Central memory CD4-positive, alpha-beta T cell (primary cell): ENCODE data around the gene NIPBL.
"Not testable (repeated sequence)": the region's sequence is repeated elsewhere in the genome, so short reads cannot be mapped to it uniquely, and the experiment has no call there.

Experiments
- DNase-seq: peaks from one replicate; pipeline ENCODE4 v3.0.0; 2022

The NIPBL gene

DNA sequence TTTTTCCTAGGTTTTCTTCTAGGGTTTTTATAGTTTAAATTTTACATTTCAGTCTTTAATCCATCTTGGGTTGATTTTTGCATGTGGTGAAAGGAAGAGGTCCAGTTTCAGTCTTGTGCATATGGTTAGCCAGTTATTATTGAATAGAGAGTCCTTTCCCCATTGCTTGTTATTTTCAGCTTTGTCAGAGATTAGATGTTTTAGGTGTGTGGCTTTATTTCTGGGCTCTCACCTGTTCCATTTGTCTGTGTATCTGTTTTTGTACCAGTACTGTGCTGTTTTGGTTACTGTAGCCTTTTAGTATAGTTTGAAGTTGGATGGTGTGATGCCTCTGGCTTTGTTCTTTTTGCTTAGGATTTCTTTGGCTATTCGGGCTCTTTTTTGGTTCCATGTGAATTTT lies 25.8 kb downstream of the NIPBL start:
- no peak for DNase-seq

DNA sequence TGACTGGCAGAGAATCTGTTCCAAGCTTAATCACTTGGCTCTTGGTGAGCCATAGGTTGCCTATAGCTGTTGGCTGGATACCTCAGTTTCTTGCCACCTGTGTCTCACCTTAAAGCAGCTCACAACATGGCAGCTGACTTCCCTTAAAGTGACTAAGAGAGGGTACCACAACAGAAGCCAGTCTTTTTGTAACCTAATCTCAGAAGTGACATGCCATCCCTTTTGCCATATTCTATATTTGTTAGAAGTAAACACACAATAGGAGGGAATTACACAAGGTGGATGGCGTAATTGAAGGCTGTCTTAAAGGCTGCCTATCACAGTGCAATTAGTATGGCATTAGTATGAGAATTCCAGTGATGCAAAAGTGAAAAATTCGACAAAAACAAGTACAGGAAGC lies 28.1 kb downstream of the NIPBL start:
- no peak for DNase-seq

DNA sequence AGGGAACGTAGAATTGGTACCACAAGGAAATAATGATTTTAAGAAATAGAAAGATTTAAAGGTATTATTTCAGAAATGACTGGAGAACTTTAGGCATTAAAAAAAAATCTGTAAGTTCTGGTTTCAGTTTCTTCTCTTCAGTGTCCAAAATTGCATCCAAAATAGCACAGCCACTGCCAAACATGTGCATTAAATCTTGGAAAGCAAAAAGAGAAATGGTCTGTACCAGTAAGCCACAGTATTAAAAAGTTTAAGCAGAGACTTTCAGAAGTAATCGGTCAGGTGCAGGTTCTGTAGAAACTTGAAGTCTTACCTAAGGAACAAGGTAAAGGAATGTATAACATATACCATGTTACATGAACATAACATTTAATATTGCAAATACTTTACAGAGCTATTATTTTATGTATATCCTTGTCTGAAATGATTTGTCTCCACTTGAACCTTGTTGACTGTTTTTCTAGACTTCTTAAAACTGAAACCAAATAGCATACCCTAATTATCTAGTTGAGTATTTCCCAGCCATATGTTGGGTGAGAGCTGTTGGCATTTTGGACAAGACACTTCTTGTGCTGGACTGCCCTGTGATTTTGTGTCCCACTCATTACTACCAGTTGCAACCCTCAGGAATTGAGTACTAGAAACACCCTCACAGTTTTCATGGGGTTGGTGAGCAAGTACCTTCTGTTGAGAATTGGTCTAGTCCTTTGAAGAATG lies 32.1 kb downstream of the NIPBL start:
- DNase-seq, result no peak

DNA sequence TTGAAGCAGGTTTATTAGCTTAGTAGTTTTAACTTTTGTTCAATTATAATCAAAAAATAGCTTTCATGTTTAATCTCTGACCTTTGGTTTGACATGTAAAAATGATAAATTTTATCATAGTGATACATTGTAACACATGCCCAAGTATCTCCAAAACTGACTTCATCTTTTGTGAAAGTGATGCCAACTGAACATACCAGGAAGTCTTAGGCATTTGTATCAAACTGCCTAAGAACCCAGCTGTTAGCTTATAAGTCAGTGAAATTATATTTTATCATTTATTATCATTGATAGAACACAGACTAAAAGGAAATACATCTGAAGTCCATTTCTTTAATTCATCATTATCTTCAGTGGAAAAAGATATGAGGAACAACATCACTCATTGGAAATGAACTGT lies 39.1 kb downstream of the NIPBL start:
- DNase-seq, result no peak

DNA sequence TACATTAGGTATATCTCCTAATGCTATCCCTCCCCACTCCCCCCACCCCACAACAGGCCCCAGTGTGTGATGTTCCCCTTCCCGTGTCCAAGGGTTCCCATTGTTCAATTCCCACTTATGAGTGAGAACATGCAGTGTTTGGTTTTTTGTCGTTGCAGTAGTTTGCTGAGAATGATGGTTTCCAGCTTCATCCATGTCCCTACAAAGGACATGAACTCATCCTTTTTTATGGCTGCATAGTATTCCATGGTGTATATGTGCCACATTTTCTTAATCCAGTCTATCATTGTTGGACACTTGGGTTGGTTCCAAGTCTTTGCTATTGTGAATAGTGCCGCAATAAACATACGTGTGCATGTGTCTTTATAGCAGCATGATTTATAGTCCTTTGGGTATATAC lies 40.0 kb downstream of the NIPBL start:
- DNase-seq, result not testable (repeated sequence)

DNA sequence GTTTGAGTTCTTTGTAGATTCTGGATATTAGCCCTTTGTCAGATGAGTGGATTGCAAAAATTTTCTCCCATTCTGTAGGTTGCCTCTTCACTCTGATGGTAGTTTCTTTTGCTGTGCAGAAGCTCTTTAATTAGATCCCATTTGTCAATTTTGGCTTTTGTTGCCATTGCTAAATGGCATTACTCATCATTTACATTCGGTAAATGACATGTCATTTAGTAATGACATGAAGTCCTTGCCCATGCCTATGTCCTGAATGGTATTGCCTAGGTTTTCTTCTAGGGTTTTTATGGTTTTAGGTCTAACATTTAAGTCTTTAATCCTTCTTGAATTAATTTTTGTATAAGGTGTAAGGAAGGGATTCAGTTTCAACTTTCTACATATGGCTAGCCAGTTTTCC lies 40.8 kb downstream of the NIPBL start:
- not testable (repeated sequence) for DNase-seq

DNA sequence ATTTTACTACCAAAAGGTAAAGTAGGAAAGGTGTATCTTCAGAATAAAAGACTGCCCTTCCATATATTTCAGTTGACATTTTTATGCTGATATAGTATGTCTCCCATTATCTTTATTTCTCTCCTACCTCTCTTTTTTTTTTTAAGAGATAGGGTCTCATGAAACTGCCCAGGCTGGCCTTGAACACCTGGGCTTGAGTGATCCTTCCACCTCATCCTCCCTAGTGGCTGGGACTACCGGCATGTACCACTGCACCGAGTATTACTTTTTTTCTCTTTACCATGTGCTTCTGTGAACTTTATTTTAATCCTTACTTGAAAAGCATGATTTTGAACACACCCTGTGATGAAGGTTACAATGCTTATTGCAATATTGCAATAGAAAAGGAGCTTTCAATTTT lies 42.7 kb downstream of the NIPBL start:
- DNase-seq, result no peak

DNA sequence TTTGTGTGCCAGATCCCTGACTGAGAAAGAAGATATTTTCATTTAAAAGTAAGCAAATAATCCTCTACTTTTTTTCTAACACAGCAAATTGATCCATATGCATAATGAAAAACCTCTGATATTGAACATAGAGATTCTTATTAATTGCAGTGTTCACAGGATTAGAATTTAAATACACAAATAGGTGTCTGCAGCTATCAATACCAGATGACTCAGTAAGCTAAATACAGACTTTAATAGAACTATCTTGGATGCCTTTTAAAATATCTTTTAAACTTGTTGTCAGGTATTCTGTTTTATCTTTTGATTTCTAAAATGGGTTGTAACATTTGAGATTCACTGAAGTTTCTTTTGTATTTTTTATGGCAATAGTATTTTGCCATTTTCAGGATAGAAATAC lies 43.1 kb downstream of the NIPBL start:
- no peak for DNase-seq

DNA sequence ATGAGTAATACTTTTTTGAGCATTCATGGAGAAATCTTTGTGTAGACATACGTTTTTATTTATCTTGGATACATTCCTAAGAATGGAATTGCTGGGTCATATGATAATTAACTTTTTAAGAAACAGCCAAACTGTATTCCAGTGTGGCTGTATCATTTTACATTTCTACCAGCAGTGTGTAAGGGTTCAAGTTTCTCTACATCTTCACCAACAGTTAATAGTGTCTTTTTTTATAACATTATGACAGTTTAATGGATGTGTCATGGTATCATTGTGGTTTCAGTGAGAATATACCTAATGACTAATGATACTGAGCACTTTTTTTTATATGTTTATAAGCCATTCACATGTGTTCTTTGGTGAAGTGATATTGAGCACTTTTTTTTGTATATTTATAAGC lies 52.4 kb downstream of the NIPBL start:
- DNase-seq, result no peak

DNA sequence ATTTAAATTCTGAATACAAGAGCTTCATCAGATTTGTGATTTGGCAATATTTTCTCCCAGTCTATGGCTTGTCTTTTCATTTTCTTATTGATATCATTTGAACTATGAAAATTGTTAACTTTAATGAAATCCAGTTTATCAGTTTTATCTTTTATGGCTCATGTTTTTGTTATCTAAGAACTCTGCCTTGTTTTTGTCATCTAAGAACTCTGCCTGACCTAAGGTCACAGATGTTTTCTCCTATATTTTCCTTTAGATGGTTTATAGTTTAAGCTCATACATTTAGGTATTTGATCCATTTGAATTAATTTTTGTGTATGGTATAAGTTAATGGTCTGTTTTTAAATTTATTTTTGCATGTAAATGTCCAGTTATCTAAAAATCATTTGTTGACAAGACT lies 52.9 kb downstream of the NIPBL start:
- no peak for DNase-seq

DNA sequence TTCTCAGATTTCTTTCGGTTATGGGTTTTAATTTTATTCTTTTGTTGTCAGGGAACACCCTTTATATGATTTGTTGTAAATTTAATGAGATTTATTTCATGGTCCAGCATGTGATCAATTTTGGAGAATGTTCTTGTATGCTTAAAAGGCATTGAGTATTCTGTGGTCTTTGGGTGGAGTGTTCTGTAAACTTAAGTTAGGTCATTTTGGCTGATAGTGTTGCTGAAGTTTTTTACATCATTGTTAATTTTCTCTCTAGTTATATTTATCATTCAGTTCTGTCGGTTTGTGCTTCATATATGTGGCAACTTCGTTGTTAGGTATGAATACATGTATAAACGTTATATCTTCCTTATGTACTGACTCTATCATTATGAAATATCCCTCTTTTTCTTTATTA lies 55.5 kb downstream of the NIPBL start:
- DNase-seq, result no peak

DNA sequence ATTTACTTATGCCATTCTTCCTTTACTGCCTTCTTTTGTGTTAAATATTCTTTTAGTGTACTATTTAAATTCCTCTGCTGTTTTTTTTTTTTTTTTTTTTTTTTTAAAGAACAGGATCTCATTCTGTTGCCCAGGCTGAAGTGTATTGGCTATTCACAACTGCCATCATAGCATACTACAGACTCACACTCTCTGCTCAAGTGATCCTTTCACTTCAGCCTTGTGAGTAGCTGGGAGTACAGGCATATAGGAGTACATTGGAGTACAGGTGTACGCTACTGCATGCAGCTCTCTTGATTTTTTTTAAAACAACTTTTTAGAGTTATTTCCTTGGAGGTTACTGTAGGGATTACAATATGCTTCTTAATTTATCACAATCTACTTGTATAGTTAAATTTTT lies 56.1 kb downstream of the NIPBL start:
- no peak for DNase-seq

DNA sequence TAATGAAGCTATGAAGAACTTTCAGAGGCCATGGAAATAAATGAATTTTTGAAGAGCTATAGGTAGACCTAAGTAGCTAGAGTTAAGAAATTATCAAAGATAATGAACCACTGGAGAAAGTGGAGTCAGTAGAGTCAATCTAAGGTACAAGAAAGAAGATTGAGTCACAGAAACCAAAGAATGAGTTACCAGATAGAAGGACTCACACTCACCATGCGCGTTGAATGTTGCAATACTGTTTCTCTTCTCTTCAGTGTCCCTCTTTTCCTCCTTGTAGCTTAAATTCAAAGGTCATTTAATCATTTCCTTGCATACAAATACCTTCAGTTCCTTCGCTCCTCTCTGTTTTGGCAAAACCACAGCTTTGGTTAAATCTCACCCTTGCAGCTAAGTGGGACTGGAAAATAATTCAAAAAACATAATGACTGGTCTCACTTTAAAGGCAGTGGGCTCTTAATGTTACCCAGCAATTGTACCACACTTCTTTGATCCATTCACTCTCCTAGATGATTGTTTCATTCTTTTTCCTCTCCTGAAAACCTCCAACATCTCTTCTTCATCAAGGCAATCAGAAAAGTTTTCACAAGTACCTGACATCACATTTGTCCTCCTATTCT lies 58.3 kb downstream of the NIPBL start:
- DNase-seq, result no peak

DNA sequence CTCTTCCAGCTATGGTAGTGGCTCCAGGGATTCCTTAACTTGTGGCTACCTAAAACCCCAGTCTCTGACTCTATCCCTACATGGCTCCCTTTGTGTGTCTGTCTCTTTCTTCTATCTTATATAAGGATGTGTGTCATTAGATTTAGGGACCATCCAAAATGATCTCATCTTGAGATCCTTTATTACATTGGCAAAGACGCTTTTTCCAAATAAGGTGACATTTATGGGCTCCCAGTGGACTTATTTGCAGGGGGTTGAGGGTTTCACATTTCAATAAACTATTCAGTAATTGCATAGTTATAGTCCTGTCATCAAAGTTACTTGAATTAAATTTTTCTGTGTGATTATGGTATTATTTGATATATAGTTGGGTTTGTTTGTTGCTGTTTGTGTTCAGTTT lies 59.2 kb downstream of the NIPBL start:
- DNase-seq, result no peak

DNA sequence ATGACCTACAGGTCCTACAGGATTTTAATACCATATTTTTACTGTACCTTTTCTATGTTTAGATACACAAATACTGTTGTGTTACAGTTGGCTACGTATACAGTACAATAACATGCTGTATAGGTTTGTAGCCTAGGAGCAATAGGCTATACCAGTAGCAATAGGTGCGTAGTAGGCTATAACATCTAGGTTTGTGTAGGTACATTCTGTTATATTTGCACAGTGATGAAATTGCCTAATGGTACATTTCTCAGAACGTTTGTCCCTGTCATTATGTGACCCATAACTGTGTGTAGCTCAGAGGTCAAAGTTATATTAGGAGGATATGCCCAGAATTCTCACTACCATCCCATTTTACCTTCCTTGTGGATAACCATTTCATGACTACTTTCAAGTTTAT lies 59.7 kb downstream of the NIPBL start:
- DNase-seq, result no peak

DNA sequence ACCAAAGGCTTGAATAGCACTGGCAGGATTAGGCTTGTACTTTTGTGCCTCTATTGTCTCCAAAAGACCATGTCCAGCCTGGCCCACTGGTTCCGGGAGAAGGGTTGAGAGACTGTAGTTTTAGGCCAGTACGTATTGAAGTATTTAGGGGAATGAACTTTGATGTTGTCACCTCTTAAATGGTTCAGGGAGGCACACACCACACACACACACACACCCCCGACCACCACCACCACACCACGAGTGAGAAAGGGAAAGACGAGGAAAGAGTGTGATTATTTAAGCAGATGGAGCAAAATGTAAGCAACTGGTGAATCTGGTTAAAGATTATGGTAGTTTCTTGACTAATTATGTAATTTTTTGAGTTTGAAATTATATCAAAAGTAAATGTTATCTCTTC lies 61.6 kb downstream of the NIPBL start:
- DNase-seq, result no peak

DNA sequence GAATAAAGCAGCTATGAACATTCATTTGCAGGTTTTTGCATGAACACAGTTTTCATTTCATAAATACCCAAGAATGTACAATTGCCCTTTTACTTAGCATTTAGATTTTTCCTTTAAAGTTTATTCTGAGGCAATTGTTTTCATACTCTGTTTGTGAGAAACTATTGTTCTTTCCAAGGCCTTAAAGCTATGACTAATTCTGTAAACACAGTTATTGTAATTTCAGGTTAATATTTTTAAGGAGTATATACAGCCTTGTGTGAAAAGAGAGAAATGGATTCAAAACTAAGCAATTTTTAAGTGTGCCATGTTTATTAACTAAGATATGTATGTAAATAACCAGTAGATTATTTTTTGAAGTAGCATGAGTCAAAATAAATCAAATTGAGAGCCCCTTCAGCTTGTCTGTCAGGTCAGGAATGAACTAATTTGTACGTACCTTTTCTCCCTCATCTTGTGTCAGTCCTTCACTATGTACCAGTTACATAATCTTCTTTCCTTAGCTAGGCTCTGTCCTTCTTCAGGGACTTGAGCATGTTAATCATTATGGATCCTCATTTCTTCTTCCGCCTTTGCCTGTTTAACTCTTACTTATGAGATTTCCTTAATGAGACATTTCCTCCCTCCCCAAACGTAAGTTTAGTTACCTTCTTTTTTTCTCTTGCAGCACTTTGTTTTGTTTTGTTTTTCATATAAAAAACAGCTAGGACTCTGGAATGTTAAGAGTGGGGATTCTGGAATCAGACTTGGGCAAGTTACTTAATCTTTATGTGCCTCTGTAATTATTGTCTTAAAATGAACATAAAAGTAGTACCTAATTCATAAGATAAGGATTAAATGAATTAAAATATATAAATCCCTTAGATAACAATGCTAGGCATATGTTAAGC lies 63.6 kb downstream of the NIPBL start:
- DNase-seq, result no peak

DNA sequence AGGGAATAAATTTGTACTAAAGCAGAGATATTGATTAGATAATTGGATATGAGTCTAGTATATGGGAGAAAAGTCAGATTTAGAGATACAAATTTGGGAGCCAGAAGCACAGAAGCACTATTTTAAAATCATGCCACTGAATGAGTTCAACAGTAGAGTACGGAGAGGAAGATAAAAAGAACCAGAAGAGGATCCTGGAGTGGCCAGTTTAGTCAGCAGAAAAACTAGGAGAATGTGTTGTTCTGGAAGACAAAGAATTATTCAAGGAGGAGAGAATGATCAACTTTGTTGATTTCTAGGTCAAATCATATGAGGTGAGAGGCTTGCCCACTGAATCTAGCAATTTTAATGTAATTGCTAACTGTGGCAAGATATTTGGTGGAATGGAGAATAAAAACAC lies 67.0 kb downstream of the NIPBL start:
- no peak for DNase-seq

DNA sequence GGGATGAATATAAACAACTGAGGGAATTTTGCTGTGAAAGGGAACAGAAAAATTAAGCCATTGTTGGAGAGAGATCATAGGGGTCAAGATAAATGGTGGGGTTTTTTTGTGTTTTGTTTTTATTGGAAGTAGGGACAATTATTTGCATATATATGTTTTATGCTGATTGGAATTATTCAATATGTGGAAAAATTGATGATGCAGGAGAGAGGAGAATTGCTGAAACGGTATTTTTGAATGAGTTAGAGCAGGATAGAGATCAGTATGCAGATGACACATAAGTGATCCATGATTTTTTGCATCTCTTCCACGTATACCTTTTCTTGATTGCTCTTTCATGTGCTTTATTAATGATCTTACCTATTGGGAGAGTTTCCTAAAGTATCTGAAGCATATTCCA lies 67.5 kb downstream of the NIPBL start:
- DNase-seq, result no peak

DNA sequence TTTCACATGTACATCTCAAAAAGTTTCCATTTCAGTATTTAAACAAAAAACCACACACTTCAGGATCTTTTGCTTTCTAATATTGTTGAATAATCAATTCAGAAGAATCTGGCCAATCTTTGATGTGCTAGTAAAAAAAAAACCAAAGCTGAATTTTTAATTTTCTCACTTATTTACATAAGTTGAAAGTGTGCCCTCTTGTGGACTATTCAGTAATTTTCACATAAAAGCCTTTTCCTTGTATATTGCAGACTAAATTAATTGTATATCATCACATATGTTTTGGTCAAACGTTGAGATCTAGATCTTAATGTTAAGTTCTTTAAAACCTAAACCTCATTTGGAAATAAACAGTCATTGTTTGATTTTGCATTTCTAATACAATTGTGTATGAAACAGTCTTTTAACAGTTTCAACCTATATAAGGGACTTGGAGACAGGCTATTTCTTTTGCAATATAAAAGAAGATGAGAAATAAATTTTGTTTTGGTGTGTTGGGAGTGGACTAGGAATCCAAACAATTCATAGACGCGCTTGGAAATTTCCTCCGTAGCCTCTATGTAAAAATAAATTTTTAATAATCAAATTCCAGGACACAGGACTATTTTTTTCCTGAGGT lies 68.1 kb downstream of the NIPBL start:
- DNase-seq, result peak; percentile 36

DNA sequence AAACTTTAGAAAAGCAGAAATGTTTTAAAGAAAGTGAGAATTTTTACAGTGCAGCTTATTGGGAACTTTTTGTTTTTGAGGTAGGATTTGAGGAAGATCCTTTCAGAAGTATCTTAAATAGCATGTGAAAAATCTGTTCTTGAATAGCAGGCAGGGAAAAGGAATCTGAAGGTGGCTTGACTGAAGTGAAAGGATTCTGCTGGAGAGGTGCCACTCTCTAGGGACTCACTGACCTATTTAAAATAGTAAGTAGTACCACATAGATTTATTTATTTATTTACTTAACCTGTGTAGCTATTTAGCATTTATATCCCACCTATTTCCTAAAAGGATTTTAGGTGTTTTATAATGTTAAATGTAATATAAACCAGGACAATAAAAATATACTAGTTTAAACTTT lies 69.1 kb downstream of the NIPBL start:
- DNase-seq, result no peak

DNA sequence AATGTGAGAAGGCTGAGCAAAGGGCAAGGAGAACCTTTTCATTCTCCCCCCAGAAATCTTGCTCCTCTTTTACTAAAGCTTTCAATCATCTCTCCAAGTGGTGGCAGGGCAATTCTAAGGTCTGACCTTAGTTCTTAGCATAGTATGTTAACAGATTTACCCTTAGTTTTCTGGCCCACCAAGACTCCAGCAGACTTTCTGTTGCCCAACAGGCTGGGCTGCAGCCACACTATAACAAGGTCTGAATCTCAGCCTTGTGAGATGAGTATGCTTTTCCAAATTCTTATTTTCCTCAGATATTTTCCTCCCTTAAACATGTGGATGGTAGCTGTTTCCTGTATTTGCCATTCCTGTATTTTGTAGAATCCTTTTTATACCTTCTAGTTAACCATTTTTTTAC lies 69.5 kb downstream of the NIPBL start:
- DNase-seq, result no peak

DNA sequence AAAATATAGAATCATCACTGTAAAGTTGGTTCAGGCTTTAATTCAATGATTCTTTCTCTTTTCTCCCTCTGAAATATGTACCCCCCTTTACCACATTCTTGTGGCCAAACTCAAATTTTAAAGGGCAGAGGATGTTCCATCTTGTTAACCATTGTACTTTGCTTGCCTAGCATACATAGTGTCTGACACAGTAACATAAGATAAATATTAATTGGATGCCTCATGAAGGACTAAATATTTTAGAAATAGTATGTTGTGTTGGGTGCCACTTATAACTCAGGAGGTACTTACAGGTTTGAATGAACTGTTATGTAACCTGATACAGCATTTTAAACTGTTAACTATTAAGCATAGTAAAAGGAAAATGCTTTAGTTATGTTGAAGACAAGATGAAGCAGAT lies 71.5 kb downstream of the NIPBL start:
- no peak for DNase-seq

DNA sequence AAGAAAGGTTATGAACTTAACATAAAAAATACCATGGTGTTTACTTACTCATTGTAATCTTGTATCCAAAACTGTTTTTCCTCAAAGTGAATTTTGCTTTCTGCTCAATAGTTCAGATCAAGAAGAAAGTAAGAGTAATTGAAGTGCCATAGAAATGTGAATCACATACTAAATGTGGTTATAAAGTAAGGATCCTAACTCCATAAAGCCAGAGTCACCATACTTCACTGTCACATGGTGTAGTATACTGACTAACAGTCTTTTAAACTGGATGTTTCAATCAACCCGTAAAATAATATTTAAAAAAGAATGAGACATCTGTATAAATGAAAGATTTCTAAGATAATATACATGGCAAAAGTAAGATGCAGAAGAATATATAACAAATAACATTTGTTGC lies 72.1 kb downstream of the NIPBL start:
- no peak for DNase-seq
